IMR-90 (cell line): ENCODE measurements around the gene CDK6. TPM values are rescaled to one million over a fixed set of nuclear protein-coding genes. Genes with fewer than 3 reads are reported as not detected.
A peak's percentile ranks its signal among the peaks of the same experiment; 100 is the strongest.

ENCODE experiments used
- ATAC-seq: fragments of 200-7000 bp; cut with Tn5 transposase; 2 replicates; pipeline ENCODE4 v1.9.1; 2020; ENCODE audit warnings: low read depth, mild to moderate bottlenecking, moderate library complexity
- BruUV-seq: library from RNA; stranded (reverse); fragments of 400-500 nt; replicated peaks from 2 replicates; lab custom pipeline; 2021; lab: Mats Ljungman, UMichigan
- CTCF ChIA-PET: fragments of 300-600 bp; formaldehyde crosslinking; extraction: SDS; loops from one replicate; lab custom pipeline; 2021; ENCODE audit warnings: antibody characterized with exemption; lab: Yijun Ruan, JAX
- POLR2A ChIA-PET: fragments of 300-600 bp; sonication (Branson Sonifier 250); formaldehyde crosslinking; loops from one replicate; lab custom pipeline; 2022; ENCODE audit warnings: antibody characterized with exemption; ENCODE audit not compliant: unreplicated experiment; lab: Charles Lee
- DNase-seq: peaks from one replicate; pipeline ENCODE4 v3.0.0; 2013
- H2AFZ ChIP-seq: replicated peaks from 2 replicates; pipeline ENCODE3; 2013; ENCODE audit warnings: low read length, mild to moderate bottlenecking; ENCODE audit not compliant: poor library complexity
- H2AK5ac ChIP-seq: 2 replicates; pipeline ENCODE4 v1.6.1; 2013; ENCODE audit warnings: low read depth, low read length, inconsistent platforms
- H2AK9ac ChIP-seq: replicated peaks from 2 replicates; pipeline ENCODE3; 2013; ENCODE audit warnings: mild to moderate bottlenecking, low read depth, low read length, moderate library complexity; ENCODE audit not compliant: poor library complexity
- H2BK120ac ChIP-seq: 2 replicates; pipeline ENCODE4 v1.6.1; 2013; ENCODE audit warnings: low read depth, low read length, inconsistent platforms
- H2BK15ac ChIP-seq: 3 replicates; pipeline ENCODE4 v1.6.1; 2013; ENCODE audit warnings: low read depth, low read length, inconsistent platforms
- H2BK20ac ChIP-seq: 2 replicates; pipeline ENCODE4 v1.6.1; 2013; ENCODE audit warnings: low read depth, mild to moderate bottlenecking, inconsistent platforms, low read length, moderate library complexity
- H2BK5ac ChIP-seq: 2 replicates; pipeline ENCODE4 v1.6.1; 2013; ENCODE audit warnings: mild to moderate bottlenecking, low read depth, low read length, inconsistent platforms; ENCODE audit not compliant: poor library complexity, severe bottlenecking
- H3K14ac ChIP-seq: replicated peaks from 2 replicates; pipeline ENCODE4 v1.6.1; 2013; ENCODE audit warnings: low read depth, low read length, inconsistent platforms
- H3K18ac ChIP-seq: 2 replicates; pipeline ENCODE4 v1.6.1; 2013; ENCODE audit warnings: low read depth, low read length, control low read depth
- H3K23ac ChIP-seq: 2 replicates; pipeline ENCODE4 v1.6.1; 2013; ENCODE audit warnings: low read depth, low read length, inconsistent platforms
- H3K27ac ChIP-seq: 2 replicates; pipeline ENCODE4 v1.5.1; 2013; ENCODE audit warnings: mild to moderate bottlenecking, control low read depth, low read length; ENCODE audit not compliant: insufficient read depth
- H3K27me3 ChIP-seq: 2 replicates; pipeline ENCODE4 v1.6.1; 2013; ENCODE audit warnings: low read length; ENCODE audit not compliant: control insufficient read depth, insufficient read depth
- H3K36me3 ChIP-seq: 2 replicates; pipeline ENCODE4 v1.6.1; 2013; ENCODE audit warnings: low read length, mixed read lengths; ENCODE audit not compliant: control insufficient read depth, insufficient read depth
- H3K4ac ChIP-seq: 2 replicates; pipeline ENCODE4 v1.6.1; 2013; ENCODE audit warnings: low read depth, low read length, inconsistent platforms
- H3K4me1 ChIP-seq: 2 replicates; pipeline ENCODE4 v1.6.1; 2013; ENCODE audit warnings: low read length, mixed read lengths; ENCODE audit not compliant: control insufficient read depth, insufficient read depth
- H3K4me2 ChIP-seq: 2 replicates; pipeline ENCODE4 v1.6.1; 2013; ENCODE audit warnings: low read depth, mild to moderate bottlenecking, control low read depth, low read length, moderate library complexity
- H3K4me3 ChIP-seq: 2 replicates; pipeline ENCODE4 v1.5.1; 2013; ENCODE audit warnings: low read depth, mild to moderate bottlenecking, control low read depth, low read length, moderate library complexity; ENCODE audit not compliant: insufficient read depth
- H3K56ac ChIP-seq: 2 replicates; pipeline ENCODE4 v1.6.1; 2013; ENCODE audit warnings: low read length, inconsistent platforms; ENCODE audit not compliant: insufficient read depth; ENCODE audit errors: extremely low read depth
- H3K79me1 ChIP-seq, 2 experiments: 2 replicates each; pipeline ENCODE4 v1.6.1; 2013; ENCODE audit warnings: low read length in 2 of 2, inconsistent platforms in 1 of 2, low read depth in 1 of 2
- H3K9ac ChIP-seq: 2 replicates; pipeline ENCODE4 v1.6.1; 2013; ENCODE audit warnings: low read depth, low read length, control low read depth
- H3K9me1 ChIP-seq: 2 replicates; pipeline ENCODE4 v1.6.1; 2013; ENCODE audit warnings: low read length, inconsistent platforms; ENCODE audit not compliant: insufficient read depth
- H3K9me3 ChIP-seq: 2 replicates; pipeline ENCODE4 v1.6.1; 2013; ENCODE audit warnings: low read length; ENCODE audit not compliant: control insufficient read depth, insufficient read depth
- H4K20me1 ChIP-seq: 2 replicates; pipeline ENCODE4 v1.6.1; 2013; ENCODE audit warnings: low read length, inconsistent platforms; ENCODE audit not compliant: insufficient read depth
- H4K5ac ChIP-seq: 2 replicates; pipeline ENCODE4 v1.6.1; 2013; ENCODE audit warnings: mild to moderate bottlenecking, low read depth, low read length, control low read depth
- H4K8ac ChIP-seq, 2 experiments: 2 replicates each; pipeline ENCODE4 v1.6.1; 2013; ENCODE audit warnings: low read depth in 2 of 2, low read length in 2 of 2, control low read depth in 1 of 2, inconsistent platforms in 1 of 2
- H4K91ac ChIP-seq: 2 replicates; pipeline ENCODE4 v1.6.1; 2013; ENCODE audit warnings: low read depth, low read length, inconsistent platforms; ENCODE audit not compliant: insufficient read depth
- BHLHE40 ChIP-seq: fragments of 150-350 bp; IDR thresholded peaks from 2 replicates; pipeline ENCODE4 v1.6.1; 2016; ENCODE audit warnings: mild to moderate bottlenecking, low read depth, low read length
- CEBPB ChIP-seq: IDR thresholded peaks from 2 replicates; pipeline ENCODE4 v1.6.1; 2012; ENCODE audit warnings: low read depth, low read length, improper control_type of control experiment
- CTCF ChIP-seq: conservative IDR thresholded peaks from 2 replicates; pipeline ENCODE4 v1.5.1; 2012; ENCODE audit warnings: mild to moderate bottlenecking, low read depth, low read length, improper control_type of control experiment
- FOS ChIP-seq: fragments of 150-350 bp; IDR thresholded peaks from 2 replicates; pipeline ENCODE4 v1.6.1; 2016; ENCODE audit warnings: low read depth, low read length
- MAFK ChIP-seq: IDR thresholded peaks from 2 replicates; pipeline ENCODE4 v1.6.1; 2012; ENCODE audit warnings: low read depth, low read length, improper control_type of control experiment
- MAZ ChIP-seq: IDR thresholded peaks from 2 replicates; pipeline ENCODE4 v1.6.1; 2012; ENCODE audit warnings: low read depth, mild to moderate bottlenecking, low read length, improper control_type of control experiment, moderate library complexity, borderline replicate concordance
- MXI1 ChIP-seq: IDR thresholded peaks from 2 replicates; pipeline ENCODE4 v1.6.1; 2012; ENCODE audit warnings: low read depth, mild to moderate bottlenecking, low read length, moderate library complexity, borderline replicate concordance
- NFE2L2 ChIP-seq: fragments of 150-350 bp; IDR thresholded peaks from 2 replicates; pipeline ENCODE4 v1.6.1; 2016; ENCODE audit warnings: low read depth, mild to moderate bottlenecking, low read length
- POLR2A ChIP-seq: IDR thresholded peaks from 2 replicates; pipeline ENCODE4 v1.6.1; 2012; ENCODE audit warnings: mild to moderate bottlenecking, low read depth, low read length
- RAD21 ChIP-seq: IDR thresholded peaks from 2 replicates; pipeline ENCODE4 v1.6.1; 2012; ENCODE audit warnings: low read length, improper control_type of control experiment
- RCOR1 ChIP-seq: IDR thresholded peaks from 2 replicates; pipeline ENCODE4 v1.6.1; 2012; ENCODE audit warnings: mild to moderate bottlenecking, low read length, improper control_type of control experiment; ENCODE audit not compliant: insufficient replicate concordance
- RFX5 ChIP-seq: IDR thresholded peaks from 2 replicates; pipeline ENCODE4 v1.8.0; 2012; ENCODE audit warnings: low read depth, mild to moderate bottlenecking, low read length, moderate library complexity
- USF2 ChIP-seq: fragments of 150-350 bp; IDR thresholded peaks from 2 replicates; pipeline ENCODE4 v1.6.1; 2017; ENCODE audit warnings: mild to moderate bottlenecking, antibody characterized with exemption, low read length, low read depth
- WGBS, 2 experiments: methylation state at CpG; one replicate each; pipeline versions ENCODE4 v1.1.5 to v1.1.7; 2013; ENCODE audit warnings: missing lambda C conversion rate in 2 of 2; ENCODE audit not compliant: insufficient read length in 1 of 2; ENCODE audit errors: extremely low coverage in 2 of 2; 5-methylcytosine and 5-hydroxymethylcytosine counted together
- dilution Hi-C: fragments of 300-500 bp; cut with HindIII; formaldehyde crosslinking; loops from one replicate; pipeline ENCODE4 v1.14.3; 2018; ENCODE audit warnings: low sequenced_read_pairs; ENCODE audit not compliant: unreplicated experiment
- in situ Hi-C: fragments of 300-500 bp; cut with MboI; formaldehyde crosslinking; loops from 3 replicates; pipeline ENCODE4 v1.14.3; 2019; ENCODE audit warnings: low sequenced_read_pairs, inconsistent platforms, mixed read lengths
- intact Hi-C: fragments of 100-400 bp; cut with micrococcal nuclease; formaldehyde crosslinking; loops from 2 replicates; pipeline ENCODE4 v1.10.0; 2022
- polyA plus RNA-seq, 3 experiments: library from polyadenylated mRNA; depleted of rRNA; stranded (reverse); fragments of >200 nt; gene quantifications; 2 replicates each; pipeline ENCODE4 v1.2.3, GENCODE V29; 2012; ENCODE audit warnings: low replicate concordance in 1 of 3
- total RNA-seq: library from RNA; depleted of rRNA; stranded (reverse); fragments of >200 nt; gene quantifications from 2 replicates; pipeline ENCODE4 v1.2.3, GENCODE V29; 2012
- TF ChIP-seq, protein P1 (sequence below): fragments of 150-350 bp; IDR thresholded peaks from 2 replicates; pipeline ENCODE4 v1.6.1; 2016; ENCODE audit warnings: low read depth, mild to moderate bottlenecking, low read length, moderate library complexity, borderline replicate concordance

CDK6 gene
- total and polyA plus RNA-seq, 2 of the 4 experiments (the other 2 are of a cell fraction): 21.5 to 195 TPM

GRCh38 chr7:92843034-92843760 is 6.8 kb upstream of the CDK6 start:
- Histone ChIP-seq H3K9me3 (no peaks in the 10 kb centered on the region), H3K4me1 (peaks cover 7% of the 10 kb centered on the region; the same call in 1 of the 2 replicates), H3K23ac (no peak overlapping the region), H3K4ac (peak overlapping the region; percentile 92), H2BK20ac (peak overlapping the region; percentile 73), H3K4me3 (no peak overlapping the region), H3K36me3 (no peaks in the 10 kb centered on the region), H3K9ac (no peak overlapping the region), H3K4me2 (peak overlapping the region; percentile 36; the same call in 1 of the 2 replicates), H4K5ac (peak overlapping the region; percentile 70; the same call in 1 of the 2 replicates), H4K20me1 (no peaks in the 10 kb centered on the region), H2BK5ac (peak overlapping the region; percentile 87), H3K27ac (no peak overlapping the region), H3K18ac (peak overlapping the region; percentile 77; the same call in 1 of the 2 replicates), H4K91ac (peak overlapping the region; percentile 84), H2AK9ac (no peak overlapping the region), H2AK5ac (peak overlapping the region; percentile 64), H3K27me3 (no peaks in the 10 kb centered on the region), H3K9me1 (peaks cover 3% of the 10 kb centered on the region; the same call in 1 of the 2 replicates), H2AFZ (peak overlapping the region; percentile 16), H3K79me1 (no peaks in the 10 kb centered on the region), H3K14ac (peak overlapping the region; percentile 74), H2BK120ac (peak overlapping the region; percentile 83), H4K8ac (peak overlapping the region in 1 of 2 experiments; percentile 56; a peak in 3 of 4 replicates), H3K56ac (no peak overlapping the region; the same call in 1 of the 2 replicates), H2BK15ac (peak overlapping the region; percentile 36; the same call in 1 of the 3 replicates)
- CTCF ChIA-PET: no interaction called here
- 100% methylated on average over 1 of the region's 4 CpGs; no CpG with 5 or more reads in 1 of the 2 experiments for WGBS, 2 experiments
- ATAC-seq (peak; percentile 81), DNase-seq (peak; percentile 62)
- dilution Hi-C loops (no loop called here), in situ Hi-C loops (no loop called here), intact Hi-C loops (no loop called here)
- POLR2A ChIA-PET: interaction anchor here (0.7 kb wide), 2 partner anchors 10 to 84 kb away, joined by 3 to 4 read pairs; no protein-coding TSS in a partner anchor
- no TSS peak for BruUV-seq
- TF ChIP-seq RAD21 (no peak), NFE2L2 (no peak), MXI1 (no peak), FOS (no peak), USF2 (no peak), POLR2A (no peak), MAFK (no peak), RCOR1 (no peak), RFX5 (no peak), CEBPB (no peak), BHLHE40 (no peak), MAZ (no peak), CTCF (no peak)
- TF ChIP-seq, protein P1, sequence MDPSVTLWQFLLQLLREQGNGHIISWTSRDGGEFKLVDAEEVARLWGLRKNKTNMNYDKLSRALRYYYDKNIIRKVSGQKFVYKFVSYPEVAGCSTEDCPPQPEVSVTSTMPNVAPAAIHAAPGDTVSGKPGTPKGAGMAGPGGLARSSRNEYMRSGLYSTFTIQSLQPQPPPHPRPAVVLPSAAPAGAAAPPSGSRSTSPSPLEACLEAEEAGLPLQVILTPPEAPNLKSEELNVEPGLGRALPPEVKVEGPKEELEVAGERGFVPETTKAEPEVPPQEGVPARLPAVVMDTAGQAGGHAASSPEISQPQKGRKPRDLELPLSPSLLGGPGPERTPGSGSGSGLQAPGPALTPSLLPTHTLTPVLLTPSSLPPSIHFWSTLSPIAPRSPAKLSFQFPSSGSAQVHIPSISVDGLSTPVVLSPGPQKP: no peak
